Measurements from ENCODE around the gene RND1.
"Not testable (repeated sequence)": the region's sequence is repeated elsewhere in the genome, so short reads cannot be mapped to it uniquely, and the experiment has no call there.

Gene RND1

GRCh38 chr12:48868451-48868850 is 2.8 kb upstream of the RND1 start:
- DNase-seq (ENCODE audit: low spot score): no peak

DNA sequence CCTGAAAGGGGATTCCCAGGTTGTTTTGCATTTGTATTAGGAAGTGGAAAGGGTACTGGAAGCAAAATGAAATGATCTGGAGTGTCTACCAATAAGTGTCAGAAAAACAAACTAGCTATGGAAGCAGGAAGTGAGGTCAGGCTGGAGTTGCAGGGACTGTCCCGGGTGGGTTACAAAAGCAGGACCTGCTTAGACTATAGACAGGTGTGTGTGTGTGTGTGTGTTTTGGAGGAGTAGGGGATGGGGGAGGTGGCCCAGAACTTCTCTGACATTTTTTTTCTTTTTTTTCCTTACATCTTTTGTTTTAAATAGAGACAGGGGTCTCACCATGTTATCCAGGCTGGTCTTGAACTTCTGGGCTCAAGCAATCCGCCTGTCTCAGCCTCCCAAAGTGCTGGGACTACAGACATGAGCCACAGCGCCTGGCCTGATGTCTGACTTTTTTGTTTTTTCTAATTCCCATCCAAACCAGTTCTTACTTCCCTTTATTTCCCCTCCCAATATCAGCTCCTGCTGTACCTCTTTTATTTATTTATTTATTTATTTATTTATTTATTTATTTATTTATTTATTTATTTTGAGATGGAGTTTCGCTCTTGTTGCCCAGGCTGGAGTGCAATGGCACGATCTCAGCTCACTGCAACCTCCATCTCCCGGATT is 512 bp upstream of the RND1 start:
- DNase-seq (ENCODE audit: low spot score): no peak

- no peak for DNase-seq (ENCODE audit: low spot score)
These were observed 2.4 kb downstream of the RND1 start for GRCh38 chr12:48863291-48863690.

DNA sequence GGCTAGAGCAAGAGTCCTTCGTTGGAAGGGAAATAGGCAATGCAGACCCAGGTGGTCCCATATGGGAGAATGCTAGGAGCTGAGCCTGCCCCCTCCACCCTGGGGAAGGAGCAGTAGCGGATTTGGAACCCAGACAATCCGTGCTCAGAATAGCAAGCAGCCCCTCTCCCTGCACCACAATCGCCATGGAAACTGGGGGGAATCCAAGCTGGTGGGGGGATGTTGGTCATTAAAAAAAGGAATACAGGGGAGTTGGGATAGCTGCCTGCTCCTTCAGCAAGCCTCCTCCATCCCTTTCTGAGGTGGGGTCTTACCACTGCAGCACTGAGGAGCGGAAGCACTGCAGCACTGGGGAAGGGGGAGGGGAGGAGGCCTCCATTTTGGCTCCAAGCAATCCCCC is 2.9 kb downstream of the RND1 start:
- no peak for DNase-seq (ENCODE audit: low spot score)

GRCh38 chr12:48861111-48861510 is 4.6 kb downstream of the RND1 start:
- peak; percentile 15 for DNase-seq (ENCODE audit: low spot score)

GRCh38 chr12:48860236-48860635 is 5.4 kb downstream of the RND1 start:
- DNase-seq (ENCODE audit: low spot score): not testable (repeated sequence)

- DNase-seq (ENCODE audit: low spot score): no peak
These were observed 6.1 kb downstream of the RND1 start for GRCh38 chr12:48859607-48860006.

DNA sequence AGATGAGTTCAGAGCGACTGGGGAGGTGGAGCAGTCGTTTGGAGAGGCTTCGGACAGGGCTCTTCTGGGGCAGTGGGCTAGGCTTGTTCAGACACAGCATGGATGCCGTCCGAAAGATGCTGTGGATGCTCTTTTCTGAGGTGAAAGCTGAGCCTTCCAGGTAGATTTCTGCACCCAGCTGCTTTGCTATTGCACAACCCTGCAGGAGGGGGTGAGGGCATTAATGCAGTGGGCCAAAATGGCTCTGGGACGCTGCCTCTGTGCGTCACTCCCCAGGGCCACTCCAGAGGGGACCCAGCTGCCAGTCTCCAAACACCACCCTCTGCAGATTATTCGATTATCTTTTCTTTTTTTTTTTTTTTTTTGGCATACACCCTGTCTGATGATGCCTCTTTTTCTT is 7.6 kb downstream of the RND1 start:
- no peak for DNase-seq (ENCODE audit: low spot score)

GRCh38 chr12:48857278-48857994 is 8.2 kb downstream of the RND1 start:
- DNase-seq (ENCODE audit: low spot score): no peak

- no peak for DNase-seq (ENCODE audit: low spot score)
These were observed 9.3 kb downstream of the RND1 start for GRCh38 chr12:48856379-48856778.

DNA sequence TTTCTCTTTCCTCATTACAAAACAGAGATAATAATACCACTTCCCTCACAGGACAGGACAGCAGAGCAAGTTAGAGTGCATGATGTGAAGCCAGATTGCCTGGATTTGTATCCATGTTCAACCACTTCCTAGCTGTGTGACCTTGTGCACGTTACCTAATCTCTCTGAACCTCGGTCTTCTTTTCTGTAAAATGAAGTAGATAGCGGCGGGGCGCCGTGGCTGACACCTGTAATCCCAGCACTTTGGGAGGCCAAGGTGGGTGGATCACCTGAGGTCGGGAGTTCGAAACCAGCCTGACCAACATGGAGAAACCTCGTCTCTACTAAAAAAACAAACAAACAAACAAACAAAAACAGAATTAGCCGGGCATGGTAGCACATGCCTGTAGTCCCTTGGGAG is 10.7 kb downstream of the RND1 start:
- not testable (repeated sequence) for DNase-seq (ENCODE audit: low spot score)

DNA sequence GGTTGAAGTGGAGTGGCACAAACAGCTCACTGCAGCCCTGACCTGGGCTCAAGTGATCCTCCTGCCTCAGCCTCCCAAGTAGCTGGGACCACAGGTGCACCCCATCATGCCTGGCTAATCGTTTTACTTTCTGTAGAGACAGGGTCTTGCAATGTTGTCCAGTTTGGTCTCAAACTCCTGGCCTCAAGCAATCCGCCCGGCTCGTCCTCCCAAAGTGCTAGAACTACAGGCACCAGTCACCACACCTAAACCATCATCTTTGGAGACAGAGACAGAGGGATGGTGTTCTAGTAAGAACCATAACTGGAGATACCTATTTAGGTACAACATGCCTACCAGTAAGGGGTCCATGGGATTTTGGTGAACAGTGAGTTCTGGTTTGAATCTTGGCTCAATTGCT is 11.2 kb downstream of the RND1 start:
- DNase-seq (ENCODE audit: low spot score): no peak

- peak; percentile 93 for DNase-seq (ENCODE audit: low spot score)
These were observed 12.7 kb downstream of the RND1 start for GRCh38 chr12:48852734-48853688.

DNA sequence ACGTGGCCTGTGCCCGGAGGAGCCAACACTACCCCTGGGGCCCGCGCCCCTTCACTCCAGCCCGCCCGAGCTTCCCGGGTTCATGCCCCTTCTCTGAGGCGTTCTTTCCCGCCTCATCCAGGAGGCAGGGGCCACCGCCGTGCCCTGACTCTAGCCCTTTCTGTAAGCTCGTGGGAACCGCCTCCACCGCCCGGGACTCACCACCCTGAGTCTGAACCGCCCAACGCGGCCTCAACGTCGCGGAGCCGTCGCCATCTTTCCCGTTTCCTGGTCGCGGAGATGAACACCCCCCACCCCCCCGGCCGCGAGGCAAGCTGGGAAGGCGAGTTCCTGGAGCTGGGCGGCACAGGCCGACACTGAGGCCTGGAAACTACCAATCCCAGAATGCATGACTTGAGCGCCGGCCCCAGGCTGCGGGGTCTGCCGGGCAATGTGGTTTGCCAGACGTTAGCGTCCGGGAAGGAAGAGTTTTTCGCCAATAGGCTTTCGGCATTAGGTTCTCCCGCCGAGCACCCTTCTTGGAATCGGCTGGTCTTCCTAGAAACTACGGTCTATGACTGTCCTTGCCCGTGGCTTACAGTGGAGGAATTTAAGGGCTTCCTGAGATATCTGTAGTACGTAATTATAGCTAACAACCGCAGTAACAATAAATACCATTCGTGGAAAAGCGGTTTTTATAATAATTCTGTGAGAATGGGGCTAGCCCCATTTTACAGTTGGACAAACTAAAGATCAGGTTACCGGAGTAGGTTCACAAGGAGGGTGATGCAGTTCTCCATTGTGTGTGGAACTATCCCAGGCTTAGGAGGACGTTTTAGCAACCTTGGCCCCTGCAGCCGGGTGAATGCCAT is 13.6 kb downstream of the RND1 start, which contains the start of gene DDX23:
Gene DDX23 (minus strand): TSS at position 281 of the 851 bp plus-strand sequence. CDS start 6,381 bp downstream, outside the sequence.
- peak; percentile 98 for DNase-seq (ENCODE audit: low spot score)

- not testable (repeated sequence) for DNase-seq (ENCODE audit: low spot score)
These were observed 23.6 kb downstream of the RND1 start for GRCh38 chr12:48842021-48842420.

- no peak for DNase-seq (ENCODE audit: low spot score)
These were observed 27.6 kb downstream of the RND1 start for GRCh38 chr12:48838048-48838447.

GRCh38 chr12:48832321-48833060 is 33.2 kb downstream of the RND1 start:
- no peak for DNase-seq (ENCODE audit: low spot score)

GRCh38 chr12:48831257-48831656 is 34.4 kb downstream of the RND1 start:
- no peak for DNase-seq (ENCODE audit: low spot score)

DNA sequence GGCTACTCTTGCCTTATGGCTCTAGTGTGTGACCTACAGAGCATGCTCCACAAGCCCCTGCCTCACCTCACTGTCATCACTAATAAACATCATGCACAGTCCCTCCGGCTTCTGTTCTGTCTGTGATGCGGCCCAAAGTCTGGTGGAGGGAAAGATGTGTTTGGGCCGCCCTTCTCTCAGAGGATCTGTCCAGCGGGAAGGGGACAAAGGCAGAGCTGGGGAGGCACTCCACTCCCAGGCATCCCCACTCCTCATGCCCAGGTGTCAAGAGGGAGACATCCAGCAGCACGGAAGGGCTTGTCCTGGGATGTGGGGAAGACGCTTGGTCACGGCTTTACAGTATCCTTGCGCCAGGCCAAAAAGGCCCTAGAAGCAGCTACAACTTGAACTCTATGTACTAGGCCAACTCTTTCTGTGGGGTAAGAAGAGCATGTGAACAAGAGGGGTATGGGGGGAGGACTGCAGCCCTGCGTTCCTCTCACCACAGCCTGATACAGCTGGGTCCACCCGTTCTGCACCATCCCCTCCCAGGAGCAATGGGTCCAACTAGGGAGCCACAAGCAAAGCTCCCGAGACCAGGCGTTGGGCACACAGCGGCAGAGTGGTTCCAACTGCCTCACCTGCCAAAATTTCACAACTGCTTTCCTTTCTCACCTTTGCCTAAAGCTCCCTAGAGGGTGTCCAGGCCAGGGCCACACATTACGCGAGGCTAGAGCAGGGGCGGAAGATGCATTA is 36.7 kb downstream of the RND1 start:
- no peak for DNase-seq (ENCODE audit: low spot score)

- DNase-seq (ENCODE audit: low spot score): no peak
These were observed 37.4 kb downstream of the RND1 start for GRCh38 chr12:48828293-48828692.
